Measurements from ENCODE around the gene SRGAP2C.
"Not testable (repeated sequence)": the region's sequence is repeated elsewhere in the genome, so short reads cannot be mapped to it uniquely, and the experiment has no call there.

The SRGAP2C gene

DNA sequence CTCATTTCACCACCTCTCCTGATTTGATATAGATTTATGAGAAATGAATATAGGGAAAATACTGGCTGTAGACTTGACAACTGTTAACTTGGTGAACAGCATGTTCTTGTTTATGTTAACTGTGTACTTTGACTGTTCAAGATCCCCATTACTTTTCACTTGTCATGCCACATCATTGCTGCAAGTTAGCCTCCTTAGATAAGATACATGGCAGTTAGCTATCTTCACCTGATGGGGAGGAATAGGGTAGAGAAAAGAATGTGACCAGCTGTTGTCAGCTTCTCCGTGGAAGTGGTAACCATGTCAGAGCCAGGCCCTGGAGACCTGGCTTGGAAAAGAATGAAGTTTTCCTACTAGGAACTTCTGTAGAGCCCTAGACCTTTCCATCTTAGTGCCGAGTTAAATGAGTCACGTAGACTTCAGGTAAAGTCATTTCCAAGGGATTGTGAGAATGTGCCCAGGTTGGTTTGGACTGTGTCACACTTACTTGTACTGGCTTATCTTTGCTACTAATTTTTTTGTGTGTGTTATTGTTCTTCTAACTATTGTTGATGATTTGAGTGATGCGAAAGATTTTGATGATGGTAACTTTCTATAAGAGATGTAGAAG lies 41.6 kb downstream of the SRGAP2C start:
- H3K27me3 ChIP-seq; H3K4me3 ChIP-seq (ENCODE audit: low read depth in 1 of 2, low read length in 1 of 2); H3K4me1 ChIP-seq (ENCODE audit: control insufficient read depth in 1 of 2, insufficient read depth in 1 of 2, low read depth in 1 of 2, low read length in 1 of 2); H3K36me3 ChIP-seq; H3K27ac ChIP-seq; H3K9me3 ChIP-seq: not testable (repeated sequence)

DNA sequence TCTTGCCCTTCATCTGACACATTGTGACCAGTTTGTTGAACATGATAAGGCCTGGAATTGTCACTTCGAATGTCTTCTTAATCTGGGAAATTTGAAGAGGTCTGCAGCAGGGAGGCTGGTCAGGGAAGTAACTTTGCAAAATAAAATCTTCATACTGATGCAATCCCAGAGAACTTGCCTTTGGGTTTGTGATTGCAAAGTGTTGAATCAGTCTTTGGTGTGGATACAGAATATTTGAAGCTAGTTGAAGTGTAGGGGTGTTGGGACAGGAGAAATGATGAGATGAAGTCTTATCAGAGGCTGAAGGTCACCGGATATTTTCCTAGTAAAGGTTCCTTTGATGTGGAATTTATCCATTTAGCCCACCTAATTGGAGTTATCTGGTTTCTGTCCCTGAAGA lies 42.1 kb downstream of the SRGAP2C start:
- not testable (repeated sequence) for H3K4me1 ChIP-seq (ENCODE audit: control insufficient read depth in 1 of 2, insufficient read depth in 1 of 2, low read depth in 1 of 2, low read length in 1 of 2); H3K4me3 ChIP-seq (ENCODE audit: low read depth in 1 of 2, low read length in 1 of 2); H3K9me3 ChIP-seq; H3K36me3 ChIP-seq; H3K27me3 ChIP-seq; H3K27ac ChIP-seq

DNA sequence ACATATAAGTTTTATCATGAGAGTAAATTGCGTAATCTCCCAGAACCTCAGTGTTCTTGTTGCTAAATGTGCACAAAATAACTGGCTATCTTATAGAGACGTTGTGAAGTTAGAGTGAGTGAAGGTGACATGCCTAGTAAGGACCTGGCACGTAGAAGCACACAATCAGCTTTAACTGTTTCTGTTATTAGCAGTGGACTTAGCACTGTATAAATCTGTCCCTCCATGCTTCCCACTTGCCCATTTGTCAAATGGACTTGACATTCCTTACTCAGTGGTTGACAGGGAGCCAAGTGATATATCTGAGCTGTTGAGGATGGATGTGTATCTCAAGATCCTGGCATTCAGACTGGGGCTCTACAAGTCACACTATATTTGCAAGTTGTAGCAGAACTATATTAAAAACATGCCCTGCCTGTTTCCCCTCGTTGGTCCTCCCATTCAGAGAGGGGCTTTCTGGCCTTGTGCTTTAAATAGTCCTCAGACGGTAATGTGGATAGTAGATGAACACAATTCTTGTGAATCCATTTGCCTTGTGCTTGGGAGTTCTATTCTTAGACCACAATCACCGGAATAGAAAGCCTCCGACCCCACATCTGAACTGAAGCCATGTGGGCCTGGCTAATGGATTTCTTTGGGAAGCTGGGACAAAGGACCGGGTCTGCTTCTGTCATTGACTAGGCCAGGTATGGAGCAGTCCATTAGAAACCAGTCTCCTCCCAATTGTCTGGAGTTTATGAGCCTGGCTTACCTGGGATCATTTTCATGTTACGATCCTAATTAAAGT lies 43.0 kb downstream of the SRGAP2C start:
- not testable (repeated sequence) for H3K36me3 ChIP-seq; H3K27me3 ChIP-seq; H3K27ac ChIP-seq; H3K9me3 ChIP-seq; H3K4me1 ChIP-seq (ENCODE audit: control insufficient read depth in 1 of 2, insufficient read depth in 1 of 2, low read depth in 1 of 2, low read length in 1 of 2); H3K4me3 ChIP-seq (ENCODE audit: low read depth in 1 of 2, low read length in 1 of 2)

DNA sequence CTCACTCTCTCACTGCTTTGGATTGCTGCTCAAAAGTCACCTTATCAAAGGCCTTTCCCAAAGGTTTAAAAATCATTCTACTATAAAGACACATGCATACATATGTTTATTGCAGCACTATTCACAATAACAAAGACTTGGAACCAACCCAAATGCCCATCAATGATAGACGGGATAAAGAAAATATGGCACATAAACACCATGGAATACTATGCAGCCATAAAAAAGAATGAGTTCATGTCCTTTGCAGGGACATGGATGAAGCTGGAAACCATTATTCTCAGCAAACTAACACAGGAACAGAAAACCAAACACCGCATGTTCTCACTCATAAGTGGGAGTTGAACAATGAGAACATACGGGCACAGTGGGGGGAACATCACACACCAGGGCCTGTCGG lies 45.9 kb downstream of the SRGAP2C start:
- H3K4me1 ChIP-seq (ENCODE audit: control insufficient read depth in 1 of 2, insufficient read depth in 1 of 2, low read depth in 1 of 2, low read length in 1 of 2); H3K36me3 ChIP-seq; H3K9me3 ChIP-seq; H3K27ac ChIP-seq; H3K27me3 ChIP-seq; H3K4me3 ChIP-seq (ENCODE audit: low read depth in 1 of 2, low read length in 1 of 2): not testable (repeated sequence)

DNA sequence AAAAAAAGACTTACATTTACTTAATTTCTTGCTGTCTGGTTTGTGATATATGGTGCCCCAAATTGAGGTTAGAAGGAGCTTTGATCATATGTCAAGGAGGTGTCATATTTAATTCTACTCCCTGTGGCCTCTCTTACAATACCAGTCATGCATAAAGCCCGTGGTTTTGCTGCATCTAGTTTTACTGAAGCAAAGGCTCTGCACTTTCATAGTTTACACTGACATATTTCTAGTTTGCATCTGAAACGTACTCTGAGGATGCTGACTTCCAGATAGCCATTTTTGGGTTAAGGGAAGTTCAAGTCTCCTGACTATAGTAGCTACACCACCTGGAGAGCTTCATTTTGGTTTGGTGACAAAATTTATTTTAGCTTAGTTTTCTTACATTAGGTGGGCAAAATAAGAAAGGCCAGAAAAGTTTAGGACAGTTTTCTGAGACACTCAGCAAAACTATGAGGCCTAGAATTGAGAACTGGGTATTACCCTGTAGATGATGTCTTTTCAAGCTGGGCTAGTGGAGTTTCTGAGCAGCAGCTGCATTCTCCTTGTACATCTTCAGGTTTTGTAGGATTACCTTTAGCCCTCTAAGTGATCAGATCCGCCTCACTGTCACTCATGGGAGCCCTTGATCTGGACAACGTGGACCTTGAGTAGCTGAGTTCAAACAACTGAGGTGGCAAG lies 47.8 kb downstream of the SRGAP2C start:
- not testable (repeated sequence) for H3K4me3 ChIP-seq (ENCODE audit: low read depth in 1 of 2, low read length in 1 of 2); H3K36me3 ChIP-seq; H3K4me1 ChIP-seq (ENCODE audit: control insufficient read depth in 1 of 2, insufficient read depth in 1 of 2, low read depth in 1 of 2, low read length in 1 of 2); H3K27me3 ChIP-seq; H3K27ac ChIP-seq; H3K9me3 ChIP-seq

DNA sequence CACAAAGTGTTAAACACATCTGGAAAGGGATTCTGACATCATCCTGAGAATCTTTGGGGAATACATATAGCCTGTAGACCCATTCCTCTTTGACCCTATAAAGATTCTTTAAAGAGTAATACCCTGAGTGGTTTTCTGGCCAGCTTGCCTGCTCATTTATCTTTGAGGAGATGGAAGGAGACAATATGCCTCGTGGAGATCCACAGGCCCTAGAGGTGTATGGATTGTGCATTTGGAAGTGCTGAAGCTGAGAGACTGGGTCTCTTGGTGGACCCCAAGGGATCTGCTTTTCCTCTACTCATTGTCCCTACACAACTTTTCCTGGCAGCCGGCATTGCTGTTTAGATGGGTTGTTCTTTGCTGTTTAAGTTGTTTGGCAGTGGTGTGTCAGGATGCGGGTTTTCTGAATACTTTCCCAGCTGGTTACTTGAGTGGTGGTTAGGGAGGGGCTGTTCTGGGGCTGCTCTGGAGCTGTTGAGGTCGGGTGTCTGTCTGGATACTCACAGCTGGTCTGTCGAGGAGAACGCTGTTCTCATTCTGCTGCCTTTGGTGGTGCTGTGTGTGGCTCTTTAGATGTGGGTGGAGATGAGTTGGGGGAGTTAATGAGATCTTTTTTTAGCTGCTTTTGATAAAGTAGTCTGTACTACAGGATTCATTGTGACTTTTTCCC lies 49.5 kb downstream of the SRGAP2C start:
- not testable (repeated sequence) for H3K36me3 ChIP-seq, H3K27me3 ChIP-seq, H3K27ac ChIP-seq

DNA sequence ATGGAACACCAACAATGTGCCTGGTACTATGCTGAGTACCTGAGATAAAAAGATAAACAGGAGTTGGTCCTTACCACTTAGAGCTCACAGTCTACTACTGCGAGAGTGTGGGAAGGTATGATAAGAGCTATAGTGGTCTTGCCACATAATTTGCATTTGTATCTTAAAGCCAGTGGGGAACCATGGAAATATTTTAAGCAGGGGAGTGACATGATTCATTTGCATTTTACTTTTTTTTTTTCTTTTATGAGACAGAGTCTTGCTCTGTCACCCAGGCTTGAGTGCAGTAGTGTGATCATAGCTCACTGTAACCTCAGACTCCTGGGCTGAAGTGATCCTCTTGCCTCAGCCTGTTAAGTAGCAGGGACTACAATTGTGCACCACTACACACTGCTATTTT lies 53.6 kb downstream of the SRGAP2C start:
- H3K9me3 ChIP-seq; H3K36me3 ChIP-seq; H3K4me1 ChIP-seq (ENCODE audit: control insufficient read depth in 1 of 2, insufficient read depth in 1 of 2, low read depth in 1 of 2, low read length in 1 of 2); H3K4me3 ChIP-seq (ENCODE audit: low read depth in 1 of 2, low read length in 1 of 2); H3K27ac ChIP-seq; H3K27me3 ChIP-seq: not testable (repeated sequence)

More for the DNA sequence above, 49.5 kb downstream of the SRGAP2C start:
- not testable (repeated sequence) for H3K4me1 ChIP-seq (ENCODE audit: control insufficient read depth in 1 of 2, insufficient read depth in 1 of 2, low read depth in 1 of 2, low read length in 1 of 2); H3K4me3 ChIP-seq (ENCODE audit: low read depth in 1 of 2, low read length in 1 of 2); H3K9me3 ChIP-seq

DNA sequence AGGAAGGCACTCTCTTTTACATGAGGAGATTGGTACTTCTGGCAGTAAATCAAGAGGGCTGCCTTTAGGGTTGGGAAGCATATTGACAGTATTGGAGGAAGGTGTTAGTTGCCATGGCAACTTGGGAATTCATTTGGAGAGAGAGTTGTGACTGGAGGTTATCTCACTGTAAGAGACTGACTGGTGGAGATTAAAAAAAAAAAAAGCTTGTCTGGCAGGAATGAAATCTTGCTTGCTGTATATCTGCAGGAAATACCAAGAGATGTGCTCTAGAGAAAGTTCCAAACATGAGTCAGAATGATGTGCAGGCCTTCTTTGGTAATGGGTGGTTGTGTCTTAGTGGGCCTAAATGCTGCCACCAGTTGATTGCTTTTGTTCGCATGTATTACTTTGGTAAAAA lies 59.1 kb downstream of the SRGAP2C start:
- not testable (repeated sequence) for H3K27ac ChIP-seq; H3K27me3 ChIP-seq; H3K4me3 ChIP-seq (ENCODE audit: low read depth in 1 of 2, low read length in 1 of 2); H3K9me3 ChIP-seq; H3K36me3 ChIP-seq; H3K4me1 ChIP-seq (ENCODE audit: control insufficient read depth in 1 of 2, insufficient read depth in 1 of 2, low read depth in 1 of 2, low read length in 1 of 2)

DNA sequence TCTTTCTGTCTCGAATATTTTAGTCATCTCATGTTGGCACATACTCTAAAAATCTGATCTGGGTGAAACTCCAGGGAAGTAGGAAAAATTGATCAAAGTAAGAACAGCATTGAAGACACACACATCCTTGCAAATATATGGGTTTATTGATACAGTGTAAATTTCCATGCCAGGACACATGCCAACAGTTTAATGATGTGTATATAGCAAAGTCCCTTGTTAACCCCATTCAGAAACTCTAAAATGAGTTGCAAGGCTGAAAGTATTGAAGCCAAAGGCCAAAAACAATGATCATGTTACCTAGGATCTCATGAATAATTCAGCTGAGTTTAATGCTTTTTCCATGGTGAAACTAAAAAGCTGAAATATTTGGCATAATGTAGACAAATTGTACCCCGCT lies 61.6 kb downstream of the SRGAP2C start:
- not testable (repeated sequence) for H3K36me3 ChIP-seq; H3K27ac ChIP-seq; H3K4me3 ChIP-seq (ENCODE audit: low read depth in 1 of 2, low read length in 1 of 2); H3K4me1 ChIP-seq (ENCODE audit: control insufficient read depth in 1 of 2, insufficient read depth in 1 of 2, low read depth in 1 of 2, low read length in 1 of 2); H3K27me3 ChIP-seq; H3K9me3 ChIP-seq

DNA sequence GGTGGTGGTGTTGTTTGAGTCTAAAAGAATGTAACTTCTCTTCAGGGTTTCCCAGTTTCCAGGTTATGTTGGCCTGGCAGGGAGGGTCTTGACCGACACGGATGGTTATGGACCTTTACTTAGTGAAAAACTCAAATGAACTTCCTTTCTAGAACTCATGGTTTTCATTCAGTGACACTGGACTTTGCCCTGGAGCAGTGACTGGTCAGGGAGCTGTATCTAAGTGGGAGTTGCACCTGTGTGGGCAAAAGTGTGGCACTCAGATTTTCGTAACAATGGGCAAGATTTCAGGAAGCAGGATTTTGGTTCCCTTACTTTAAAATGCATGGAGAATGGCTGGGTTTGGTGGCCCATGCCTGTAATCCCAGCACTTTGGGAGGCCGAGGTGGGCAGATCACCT lies 67.9 kb downstream of the SRGAP2C start:
- H3K27me3 ChIP-seq; H3K36me3 ChIP-seq; H3K27ac ChIP-seq; H3K4me1 ChIP-seq (ENCODE audit: control insufficient read depth in 1 of 2, insufficient read depth in 1 of 2, low read depth in 1 of 2, low read length in 1 of 2); H3K9me3 ChIP-seq; H3K4me3 ChIP-seq (ENCODE audit: low read depth in 1 of 2, low read length in 1 of 2): not testable (repeated sequence)

DNA sequence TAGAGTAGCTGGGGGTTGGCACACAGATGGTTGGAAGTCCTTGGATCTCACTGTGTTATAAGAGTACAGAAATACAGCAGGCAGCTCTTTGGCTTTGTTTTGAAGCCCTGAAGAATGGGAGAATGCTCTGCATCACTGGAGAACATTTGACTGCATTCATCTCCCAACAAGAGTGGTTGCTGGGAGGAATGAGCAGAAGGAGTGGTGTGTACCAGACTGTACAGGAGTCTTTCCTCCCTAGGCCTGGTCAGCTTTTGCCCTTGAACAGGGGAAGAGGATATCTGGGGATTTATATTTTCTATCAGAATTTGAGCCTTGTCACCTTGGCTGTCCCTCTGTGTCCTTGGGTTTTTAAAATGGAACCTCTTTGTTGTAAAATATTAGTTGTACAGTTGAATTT lies 69.8 kb downstream of the SRGAP2C start:
- H3K27ac ChIP-seq; H3K4me3 ChIP-seq (ENCODE audit: low read depth in 1 of 2, low read length in 1 of 2); H3K27me3 ChIP-seq; H3K36me3 ChIP-seq; H3K9me3 ChIP-seq; H3K4me1 ChIP-seq (ENCODE audit: control insufficient read depth in 1 of 2, insufficient read depth in 1 of 2, low read depth in 1 of 2, low read length in 1 of 2): not testable (repeated sequence)

DNA sequence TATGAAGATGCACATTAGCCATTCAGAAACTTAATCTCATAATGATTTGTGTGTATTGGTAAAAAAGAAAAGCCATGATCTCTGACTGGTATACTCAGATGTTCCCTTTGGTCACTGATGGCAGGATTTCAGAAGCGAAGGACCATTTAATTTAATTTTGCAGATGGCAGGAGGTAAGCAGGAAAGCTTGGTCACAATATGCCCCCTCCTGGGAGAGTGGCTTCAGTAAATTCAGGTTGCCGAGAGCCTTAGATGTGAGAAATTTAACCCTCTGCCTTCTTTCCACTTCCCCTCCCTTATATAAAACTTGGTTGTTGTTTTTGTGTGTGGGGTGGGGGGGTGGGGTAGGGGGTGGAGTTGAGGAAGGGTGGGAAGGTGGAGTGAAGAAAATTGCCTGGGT lies 72.9 kb downstream of the SRGAP2C start:
- not testable (repeated sequence) for H3K4me3 ChIP-seq (ENCODE audit: low read depth in 1 of 2, low read length in 1 of 2); H3K36me3 ChIP-seq; H3K27me3 ChIP-seq; H3K9me3 ChIP-seq; H3K27ac ChIP-seq; H3K4me1 ChIP-seq (ENCODE audit: control insufficient read depth in 1 of 2, insufficient read depth in 1 of 2, low read depth in 1 of 2, low read length in 1 of 2)

DNA sequence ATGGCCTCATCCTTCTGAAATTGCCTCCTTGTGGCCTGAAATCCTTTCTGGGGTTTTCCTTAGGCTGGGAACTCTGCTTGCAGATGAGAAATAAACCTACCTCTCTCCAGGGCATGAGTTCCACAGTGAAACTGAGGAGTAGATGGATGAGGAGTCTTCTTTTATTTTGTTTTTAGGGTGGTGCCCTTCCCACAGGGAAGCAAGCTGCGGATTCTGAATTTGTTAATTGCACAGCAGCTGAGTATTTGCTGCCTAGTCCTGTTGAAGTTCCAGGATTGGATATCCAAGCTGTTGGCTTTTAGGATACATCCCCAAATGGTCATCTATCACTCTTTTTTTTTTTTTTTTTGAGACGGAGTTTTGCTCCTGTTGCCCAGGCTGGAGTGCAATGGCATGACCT lies 73.4 kb downstream of the SRGAP2C start:
- not testable (repeated sequence) for H3K9me3 ChIP-seq; H3K36me3 ChIP-seq; H3K4me1 ChIP-seq (ENCODE audit: control insufficient read depth in 1 of 2, insufficient read depth in 1 of 2, low read depth in 1 of 2, low read length in 1 of 2); H3K27ac ChIP-seq; H3K27me3 ChIP-seq; H3K4me3 ChIP-seq (ENCODE audit: low read depth in 1 of 2, low read length in 1 of 2)

DNA sequence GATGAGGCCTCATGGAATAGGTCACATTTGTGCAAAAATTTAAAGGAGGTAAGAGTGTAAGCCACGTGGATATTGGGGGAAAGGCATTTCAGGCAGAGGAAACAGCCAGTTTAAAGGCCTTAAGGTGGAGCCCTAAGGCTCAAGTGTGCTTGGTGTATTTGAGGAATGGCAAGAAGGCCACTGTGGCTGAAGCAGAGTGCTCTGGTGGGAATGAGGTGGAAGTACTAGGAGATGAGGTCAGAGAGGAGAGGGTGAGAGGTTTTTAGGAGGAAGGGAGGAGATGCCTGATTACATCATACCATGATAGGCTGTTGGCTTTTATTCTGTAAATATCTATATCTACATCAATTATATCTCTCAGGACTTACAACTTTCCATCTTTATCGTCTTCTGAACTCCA lies 75.4 kb downstream of the SRGAP2C start:
- not testable (repeated sequence) for H3K36me3 ChIP-seq; H3K27me3 ChIP-seq; H3K4me3 ChIP-seq (ENCODE audit: low read depth in 1 of 2, low read length in 1 of 2); H3K9me3 ChIP-seq; H3K27ac ChIP-seq; H3K4me1 ChIP-seq (ENCODE audit: control insufficient read depth in 1 of 2, insufficient read depth in 1 of 2, low read depth in 1 of 2, low read length in 1 of 2)

Data from neutrophil (primary cell).